Measurements from ENCODE around the gene KAZN. TPM values are rescaled to one million over a fixed set of nuclear protein-coding genes. Genes with fewer than 3 reads are reported as not detected.

KAZN gene
- polyA plus RNA-seq, 1 of the 3 experiments (the other 2 are of a cell fraction): 6.8 TPM

- WGBS (ENCODE audit: low lambda C conversion rate): 58% methylated on average over 5 of the region's 5 CpGs
- Histone ChIP-seq H2AFZ (ENCODE audit: low read depth) (no peak overlapping the region), H3K4me3 (ENCODE audit: low read depth in 2 of 2, low read length in 1 of 2) (no peak overlapping the region), H3K27me3 (ENCODE audit: insufficient read depth) (no peaks in the 10 kb centered on the region), H3F3A (replicated peaks; ENCODE audit: insufficient read depth) (no peaks in the 10 kb centered on the region), H3K79me2 (ENCODE audit: insufficient read depth) (no peaks in the 10 kb centered on the region), H3K36me3 (replicated peaks in 1 of 2; ENCODE audit: control insufficient read depth in 1 of 2, insufficient read depth in 2 of 2, low read length in 1 of 2) (no peaks in the 10 kb centered on the region), H3K9me2 (no peaks in the 10 kb centered on the region), H3K4me2 (no peak overlapping the region), H3K27ac (ENCODE audit: low read depth in 2 of 2, low read length in 1 of 2) (no peak overlapping the region), H3K9ac (no peak overlapping the region), H3K4me1 (ENCODE audit: control insufficient read depth in 1 of 2, insufficient read depth in 2 of 2, low read depth in 1 of 2, low read length in 1 of 2) (peaks cover 0 to 5% of the 10 kb centered on the region in 2 experiments; a peak in 1 of 4 replicates), H4K20me1 (ENCODE audit: insufficient read depth) (no peaks in the 10 kb centered on the region), H3K9me3 (no peaks in the 10 kb centered on the region)
- POLR2A ChIA-PET: no interaction called here
- CTCF ChIA-PET: interaction anchor here (1.3 to 1.7 kb wide), 3 partner anchors 34 to 653 kb away, joined by 3 to 5 read pairs (median 3); no protein-coding TSS in a partner anchor
- TF ChIP-seq CHD2 (IDR thresholded peaks at IDR 0.05; ENCODE audit: low read length, partially characterized antibody) (no peak), RFX5 (IDR thresholded peaks at IDR 0.05; ENCODE audit: low read length) (no peak), ELF1 (IDR thresholded peaks at IDR 0.05) (no peak), MEF2A (IDR thresholded peaks at IDR 0.05; ENCODE audit: borderline replicate concordance, low read depth) (no peak), MXI1 (IDR thresholded peaks at IDR 0.05; ENCODE audit: low read depth, low read length) (no peak), RXRA (IDR thresholded peaks at IDR 0.05; ENCODE audit: borderline replicate concordance, low read depth) (no peak)
- DNase-seq: no peak
These were observed 168.6 kb downstream of the KAZN start for GRCh38 chr1:14767075-14767474.

- 70% methylated on average over 6 of the region's 6 CpGs for WGBS (ENCODE audit: low lambda C conversion rate)
- Histone ChIP-seq H3K9ac (no peak overlapping the region), H3K4me2 (no peak overlapping the region), H2AFZ (ENCODE audit: low read depth) (no peak overlapping the region), H3F3A (replicated peaks; ENCODE audit: insufficient read depth) (no peaks in the 10 kb centered on the region), H3K9me2 (no peaks in the 10 kb centered on the region), H3K4me1 (ENCODE audit: control insufficient read depth in 1 of 2, insufficient read depth in 2 of 2, low read depth in 1 of 2, low read length in 1 of 2) (peaks cover 0 to 5% of the 10 kb centered on the region in 2 experiments; a peak in 1 of 4 replicates), H3K4me3 (ENCODE audit: low read depth in 2 of 2, low read length in 1 of 2) (no peak overlapping the region), H3K27me3 (ENCODE audit: insufficient read depth) (no peaks in the 10 kb centered on the region), H3K27ac (ENCODE audit: low read depth in 2 of 2, low read length in 1 of 2) (no peak overlapping the region), H3K79me2 (ENCODE audit: insufficient read depth) (no peaks in the 10 kb centered on the region), H4K20me1 (ENCODE audit: insufficient read depth) (no peaks in the 10 kb centered on the region), H3K36me3 (replicated peaks in 1 of 2; ENCODE audit: control insufficient read depth in 1 of 2, insufficient read depth in 2 of 2, low read length in 1 of 2) (no peaks in the 10 kb centered on the region), H3K9me3 (no peaks in the 10 kb centered on the region)
- no peak for TF ChIP-seq EP300 (IDR thresholded peaks at IDR 0.05; ENCODE audit: borderline replicate concordance in 1 of 2, low read depth in 1 of 2, low read length in 1 of 2)
- no peak for TF ChIP-seq EZH2phosphoT487 (IDR thresholded peaks at IDR 0.05; ENCODE audit: borderline replicate concordance, low read depth)
- TF ChIP-seq FOSL2 (IDR thresholded peaks at IDR 0.05; ENCODE audit: borderline replicate concordance, low read depth): no peak
- no peak for TF ChIP-seq JUND (IDR thresholded peaks at IDR 0.05)
- no peak for TF ChIP-seq PBX3 (IDR thresholded peaks at IDR 0.05)
- TF ChIP-seq TAF1 (IDR thresholded peaks at IDR 0.05; ENCODE audit: borderline replicate concordance, low read depth, low read length): no peak
- TF ChIP-seq FOXM1 (IDR thresholded peaks at IDR 0.05; ENCODE audit: low read depth): no peak
- no peak for TF ChIP-seq RXRA (IDR thresholded peaks at IDR 0.05; ENCODE audit: borderline replicate concordance, low read depth)
- no peak for TF ChIP-seq RCOR1 (IDR thresholded peaks at IDR 0.05; ENCODE audit: low read length)
- TF ChIP-seq NFIC (IDR thresholded peaks at IDR 0.05; ENCODE audit: borderline replicate concordance): no peak
- TF ChIP-seq, protein P1, sequence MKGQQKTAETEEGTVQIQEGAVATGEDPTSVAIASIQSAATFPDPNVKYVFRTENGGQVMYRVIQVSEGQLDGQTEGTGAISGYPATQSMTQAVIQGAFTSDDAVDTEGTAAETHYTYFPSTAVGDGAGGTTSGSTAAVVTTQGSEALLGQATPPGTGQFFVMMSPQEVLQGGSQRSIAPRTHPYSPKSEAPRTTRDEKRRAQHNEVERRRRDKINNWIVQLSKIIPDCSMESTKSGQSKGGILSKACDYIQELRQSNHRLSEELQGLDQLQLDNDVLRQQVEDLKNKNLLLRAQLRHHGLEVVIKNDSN (IDR thresholded peaks at IDR 0.05; ENCODE audit: borderline replicate concordance, low read depth): no peak
- no peak for TF ChIP-seq GABPA (IDR thresholded peaks at IDR 0.05; ENCODE audit: low read depth)
- no peak for TF ChIP-seq CHD2 (IDR thresholded peaks at IDR 0.05; ENCODE audit: low read length, partially characterized antibody)
- TF ChIP-seq RAD21 (IDR thresholded peaks at IDR 0.05; ENCODE audit: low read length): no peak
- no peak for TF ChIP-seq YY1 (IDR thresholded peaks at IDR 0.05; ENCODE audit: low read depth)
- no peak for TF ChIP-seq ELF1 (IDR thresholded peaks at IDR 0.05)
- no peak for TF ChIP-seq TCF12 (IDR thresholded peaks at IDR 0.05)
- TF ChIP-seq SMC3 (IDR thresholded peaks at IDR 0.05; ENCODE audit: low read depth, low read length): no peak
- TF ChIP-seq, protein P2, sequence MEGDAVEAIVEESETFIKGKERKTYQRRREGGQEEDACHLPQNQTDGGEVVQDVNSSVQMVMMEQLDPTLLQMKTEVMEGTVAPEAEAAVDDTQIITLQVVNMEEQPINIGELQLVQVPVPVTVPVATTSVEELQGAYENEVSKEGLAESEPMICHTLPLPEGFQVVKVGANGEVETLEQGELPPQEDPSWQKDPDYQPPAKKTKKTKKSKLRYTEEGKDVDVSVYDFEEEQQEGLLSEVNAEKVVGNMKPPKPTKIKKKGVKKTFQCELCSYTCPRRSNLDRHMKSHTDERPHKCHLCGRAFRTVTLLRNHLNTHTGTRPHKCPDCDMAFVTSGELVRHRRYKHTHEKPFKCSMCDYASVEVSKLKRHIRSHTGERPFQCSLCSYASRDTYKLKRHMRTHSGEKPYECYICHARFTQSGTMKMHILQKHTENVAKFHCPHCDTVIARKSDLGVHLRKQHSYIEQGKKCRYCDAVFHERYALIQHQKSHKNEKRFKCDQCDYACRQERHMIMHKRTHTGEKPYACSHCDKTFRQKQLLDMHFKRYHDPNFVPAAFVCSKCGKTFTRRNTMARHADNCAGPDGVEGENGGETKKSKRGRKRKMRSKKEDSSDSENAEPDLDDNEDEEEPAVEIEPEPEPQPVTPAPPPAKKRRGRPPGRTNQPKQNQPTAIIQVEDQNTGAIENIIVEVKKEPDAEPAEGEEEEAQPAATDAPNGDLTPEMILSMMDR (IDR thresholded peaks at IDR 0.05): no peak
- POLR2A ChIA-PET: no interaction called here
- no peak for DNase-seq
- CTCF ChIA-PET: interaction anchor here (1.3 to 1.7 kb wide), 2 partner anchors 259 to 654 kb away, joined by 3 to 5 read pairs; no protein-coding TSS in a partner anchor
These were observed 170.3 kb downstream of the KAZN start for GRCh38 chr1:14768582-14769304.
